Measurements from ENCODE around the gene VCAN.

The VCAN gene

DNA sequence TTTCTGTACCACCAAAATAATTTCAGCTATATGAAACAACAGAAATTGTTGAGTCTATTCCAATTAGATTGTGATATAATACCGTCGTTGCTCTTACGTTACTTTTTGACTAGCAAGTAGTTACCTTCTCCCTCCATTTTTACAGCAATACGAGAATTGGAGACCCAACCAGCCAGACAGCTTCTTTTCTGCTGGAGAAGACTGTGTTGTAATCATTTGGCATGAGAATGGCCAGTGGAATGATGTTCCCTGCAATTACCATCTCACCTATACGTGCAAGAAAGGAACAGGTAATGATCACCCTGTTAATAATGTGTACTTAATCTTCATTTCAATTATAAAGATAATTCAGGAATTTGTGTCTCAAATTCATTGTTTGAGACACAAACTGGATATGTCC is 100.7 kb downstream of the VCAN start:
- DNase-seq = no peak

- DNase-seq = no peak
Measured at GRCh38 chr5:83576341-83576740, 104.8 kb downstream of the VCAN start.

- DNase-seq = no peak
Measured at GRCh38 chr5:83577036-83577636, 105.6 kb downstream of the VCAN start.

GRCh38 chr5:83583859-83584258 is 112.3 kb downstream of the VCAN start:
- no peak for DNase-seq

DNA sequence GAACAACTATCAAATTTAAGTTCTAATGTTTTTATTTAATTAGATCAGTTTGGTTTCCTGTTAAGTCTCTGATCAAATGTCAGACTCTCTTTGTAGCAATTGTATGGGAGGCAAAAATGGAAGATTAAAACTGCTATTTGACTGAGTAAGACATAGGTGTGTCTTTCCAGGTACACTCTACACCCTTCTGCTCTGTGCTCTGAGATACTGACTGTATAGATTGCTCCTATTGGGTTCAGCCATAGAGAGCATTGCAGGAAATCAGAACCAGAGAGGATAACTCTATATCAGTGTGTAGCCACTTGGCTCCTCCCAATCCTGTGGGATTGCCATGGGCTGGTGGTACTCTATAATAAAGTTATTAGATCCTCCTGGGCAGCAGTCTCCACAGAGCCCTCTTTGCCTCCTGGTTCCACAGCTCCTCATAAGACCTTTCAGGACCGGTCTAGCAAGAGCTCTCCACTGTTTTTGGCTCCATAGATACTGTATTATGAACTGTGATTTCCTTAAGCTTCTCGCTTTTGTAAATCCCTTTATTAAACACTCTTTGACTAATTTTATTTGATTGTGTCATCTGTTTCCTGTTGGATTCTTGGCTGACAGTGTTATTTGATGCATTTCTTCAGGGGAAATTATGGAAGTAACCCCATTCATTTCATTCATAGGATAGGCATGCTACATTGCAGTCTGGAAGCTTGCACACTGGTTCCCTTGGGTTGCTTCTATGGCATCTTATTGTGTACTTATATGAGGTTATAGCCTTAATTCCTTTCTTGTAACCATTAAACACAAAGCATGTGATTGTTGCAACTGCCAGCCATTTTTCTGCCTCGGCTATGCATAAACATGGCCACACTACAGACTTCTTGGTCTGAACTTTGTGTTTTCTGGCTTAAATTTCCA is 115.6 kb downstream of the VCAN start:
- DNase-seq = no peak

GRCh38 chr5:83589786-83590185 is 118.2 kb downstream of the VCAN start:
- DNase-seq = no peak

GRCh38 chr5:83590966-83591365 is 119.4 kb downstream of the VCAN start:
- no peak for DNase-seq

- no peak for DNase-seq
Measured at GRCh38 chr5:83595217-83595616, 123.7 kb downstream of the VCAN start.

DNA sequence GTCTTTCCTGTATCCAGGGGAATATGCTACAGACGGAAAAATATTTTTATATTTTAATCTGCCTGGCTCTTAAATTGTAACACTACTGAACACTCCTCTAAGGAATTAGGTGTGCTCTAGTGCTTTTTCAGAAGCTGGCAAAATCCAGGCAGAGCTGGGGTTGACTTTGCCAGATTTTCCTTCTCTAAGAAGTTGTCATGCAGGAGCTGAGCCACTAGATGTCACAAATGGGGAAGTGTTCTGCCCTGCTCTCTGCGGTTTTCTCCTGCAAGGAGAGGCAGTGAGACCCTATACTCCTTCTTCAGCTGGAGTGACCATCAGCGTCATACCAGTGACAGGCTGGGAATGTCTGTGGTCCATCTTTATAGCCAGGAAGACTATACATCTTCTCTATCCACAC is 136.6 kb downstream of the VCAN start:
- DNase-seq = no peak

DNA sequence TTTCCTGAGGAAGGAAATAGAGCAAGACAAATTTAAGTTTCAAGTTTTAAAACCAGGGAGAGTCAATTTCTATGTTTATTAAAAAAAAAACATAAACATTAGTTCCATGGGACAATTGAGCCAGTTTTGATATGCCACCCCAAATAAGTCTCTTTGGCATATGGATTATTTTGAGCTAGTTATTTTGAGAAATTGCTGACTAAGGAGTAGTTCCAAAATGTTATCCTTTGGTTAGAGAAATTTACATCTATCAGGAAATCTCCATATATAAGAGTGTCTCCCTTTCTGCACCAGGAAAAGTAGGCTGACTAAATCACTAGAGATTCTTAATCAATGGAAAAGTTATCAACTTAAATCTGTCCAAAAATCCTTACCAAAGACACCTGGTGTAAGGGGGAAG is 143.3 kb downstream of the VCAN start:
- DNase-seq = no peak

DNA sequence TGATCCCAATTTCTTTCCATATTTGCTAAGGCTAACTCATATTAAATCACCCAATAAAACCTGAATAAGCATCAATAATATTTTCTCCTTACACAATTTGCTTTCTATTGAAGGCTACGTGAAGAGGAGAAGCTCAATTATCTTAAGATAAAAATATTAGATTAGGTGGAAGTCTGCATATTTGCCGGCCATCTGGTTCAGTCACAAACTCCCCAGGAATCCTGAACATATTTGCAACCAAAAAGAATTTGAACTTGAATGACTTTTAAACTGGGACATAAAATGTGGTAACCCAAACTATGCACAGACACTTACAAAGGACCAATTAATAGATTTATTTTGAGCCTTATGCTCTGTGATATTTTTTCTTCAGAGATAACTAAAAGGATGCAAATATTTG is 156.8 kb downstream of the VCAN start:
- DNase-seq = no peak

Data from stimulated activated naive CD4-positive, alpha-beta T cell treated with Interleukin-2 at 50 U/mL for 16 hours (primary cell).